ENCODE results near the gene ENPP4.

DNA sequence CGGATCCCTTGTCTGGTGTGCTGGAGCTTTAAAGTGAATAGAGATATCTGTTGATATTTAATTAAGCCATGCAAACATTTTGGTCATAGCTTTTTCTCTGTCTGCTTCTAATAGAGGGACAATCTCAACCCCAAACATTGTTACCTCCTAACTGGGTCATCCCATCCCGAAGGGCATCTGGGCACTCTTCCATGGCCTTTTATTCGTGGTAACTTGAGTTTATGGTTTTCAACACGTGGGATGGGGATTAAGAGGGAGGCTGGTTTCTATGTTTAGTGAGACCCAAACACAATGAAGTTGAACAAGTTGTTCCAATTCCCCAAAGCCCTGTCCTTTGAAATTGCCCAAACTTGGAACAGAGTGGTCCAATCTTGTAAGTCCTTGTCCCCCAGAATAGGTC is 42.4 kb downstream of the ENPP4 start:
- TF ChIP-seq, protein P1, sequence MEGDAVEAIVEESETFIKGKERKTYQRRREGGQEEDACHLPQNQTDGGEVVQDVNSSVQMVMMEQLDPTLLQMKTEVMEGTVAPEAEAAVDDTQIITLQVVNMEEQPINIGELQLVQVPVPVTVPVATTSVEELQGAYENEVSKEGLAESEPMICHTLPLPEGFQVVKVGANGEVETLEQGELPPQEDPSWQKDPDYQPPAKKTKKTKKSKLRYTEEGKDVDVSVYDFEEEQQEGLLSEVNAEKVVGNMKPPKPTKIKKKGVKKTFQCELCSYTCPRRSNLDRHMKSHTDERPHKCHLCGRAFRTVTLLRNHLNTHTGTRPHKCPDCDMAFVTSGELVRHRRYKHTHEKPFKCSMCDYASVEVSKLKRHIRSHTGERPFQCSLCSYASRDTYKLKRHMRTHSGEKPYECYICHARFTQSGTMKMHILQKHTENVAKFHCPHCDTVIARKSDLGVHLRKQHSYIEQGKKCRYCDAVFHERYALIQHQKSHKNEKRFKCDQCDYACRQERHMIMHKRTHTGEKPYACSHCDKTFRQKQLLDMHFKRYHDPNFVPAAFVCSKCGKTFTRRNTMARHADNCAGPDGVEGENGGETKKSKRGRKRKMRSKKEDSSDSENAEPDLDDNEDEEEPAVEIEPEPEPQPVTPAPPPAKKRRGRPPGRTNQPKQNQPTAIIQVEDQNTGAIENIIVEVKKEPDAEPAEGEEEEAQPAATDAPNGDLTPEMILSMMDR (IDR thresholded peaks at IDR 0.05), result no peak
- TF ChIP-seq SP1 (CRISPR knock-in tag; conservative IDR thresholded peaks at IDR 0.05) (no peak), NFYB (CRISPR knock-in tag; conservative IDR thresholded peaks at IDR 0.05; ENCODE audit: low read depth) (no peak), ELF4 (CRISPR knock-in tag; IDR thresholded peaks at IDR 0.05; ENCODE audit: low read depth) (no peak), FOXJ3 (CRISPR knock-in tag; IDR thresholded peaks at IDR 0.05; ENCODE audit: borderline replicate concordance) (no peak), NFE2L1 (CRISPR knock-in tag; IDR thresholded peaks at IDR 0.05) (no peak), TCF7 (CRISPR knock-in tag; IDR thresholded peaks at IDR 0.05; ENCODE audit: low read depth) (no peak)
- TF ChIP-seq, protein P2, sequence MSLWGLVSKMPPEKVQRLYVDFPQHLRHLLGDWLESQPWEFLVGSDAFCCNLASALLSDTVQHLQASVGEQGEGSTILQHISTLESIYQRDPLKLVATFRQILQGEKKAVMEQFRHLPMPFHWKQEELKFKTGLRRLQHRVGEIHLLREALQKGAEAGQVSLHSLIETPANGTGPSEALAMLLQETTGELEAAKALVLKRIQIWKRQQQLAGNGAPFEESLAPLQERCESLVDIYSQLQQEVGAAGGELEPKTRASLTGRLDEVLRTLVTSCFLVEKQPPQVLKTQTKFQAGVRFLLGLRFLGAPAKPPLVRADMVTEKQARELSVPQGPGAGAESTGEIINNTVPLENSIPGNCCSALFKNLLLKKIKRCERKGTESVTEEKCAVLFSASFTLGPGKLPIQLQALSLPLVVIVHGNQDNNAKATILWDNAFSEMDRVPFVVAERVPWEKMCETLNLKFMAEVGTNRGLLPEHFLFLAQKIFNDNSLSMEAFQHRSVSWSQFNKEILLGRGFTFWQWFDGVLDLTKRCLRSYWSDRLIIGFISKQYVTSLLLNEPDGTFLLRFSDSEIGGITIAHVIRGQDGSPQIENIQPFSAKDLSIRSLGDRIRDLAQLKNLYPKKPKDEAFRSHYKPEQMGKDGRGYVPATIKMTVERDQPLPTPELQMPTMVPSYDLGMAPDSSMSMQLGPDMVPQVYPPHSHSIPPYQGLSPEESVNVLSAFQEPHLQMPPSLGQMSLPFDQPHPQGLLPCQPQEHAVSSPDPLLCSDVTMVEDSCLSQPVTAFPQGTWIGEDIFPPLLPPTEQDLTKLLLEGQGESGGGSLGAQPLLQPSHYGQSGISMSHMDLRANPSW (CRISPR knock-in tag; conservative IDR thresholded peaks at IDR 0.05; ENCODE audit: low read depth), result no peak
- TF ChIP-seq, protein P3, sequence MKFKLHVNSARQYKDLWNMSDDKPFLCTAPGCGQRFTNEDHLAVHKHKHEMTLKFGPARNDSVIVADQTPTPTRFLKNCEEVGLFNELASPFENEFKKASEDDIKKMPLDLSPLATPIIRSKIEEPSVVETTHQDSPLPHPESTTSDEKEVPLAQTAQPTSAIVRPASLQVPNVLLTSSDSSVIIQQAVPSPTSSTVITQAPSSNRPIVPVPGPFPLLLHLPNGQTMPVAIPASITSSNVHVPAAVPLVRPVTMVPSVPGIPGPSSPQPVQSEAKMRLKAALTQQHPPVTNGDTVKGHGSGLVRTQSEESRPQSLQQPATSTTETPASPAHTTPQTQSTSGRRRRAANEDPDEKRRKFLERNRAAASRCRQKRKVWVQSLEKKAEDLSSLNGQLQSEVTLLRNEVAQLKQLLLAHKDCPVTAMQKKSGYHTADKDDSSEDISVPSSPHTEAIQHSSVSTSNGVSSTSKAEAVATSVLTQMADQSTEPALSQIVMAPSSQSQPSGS (CRISPR knock-in tag; IDR thresholded peaks at IDR 0.05; ENCODE audit: borderline replicate concordance, low read depth), result no peak
- TF ChIP-seq, protein P4, sequence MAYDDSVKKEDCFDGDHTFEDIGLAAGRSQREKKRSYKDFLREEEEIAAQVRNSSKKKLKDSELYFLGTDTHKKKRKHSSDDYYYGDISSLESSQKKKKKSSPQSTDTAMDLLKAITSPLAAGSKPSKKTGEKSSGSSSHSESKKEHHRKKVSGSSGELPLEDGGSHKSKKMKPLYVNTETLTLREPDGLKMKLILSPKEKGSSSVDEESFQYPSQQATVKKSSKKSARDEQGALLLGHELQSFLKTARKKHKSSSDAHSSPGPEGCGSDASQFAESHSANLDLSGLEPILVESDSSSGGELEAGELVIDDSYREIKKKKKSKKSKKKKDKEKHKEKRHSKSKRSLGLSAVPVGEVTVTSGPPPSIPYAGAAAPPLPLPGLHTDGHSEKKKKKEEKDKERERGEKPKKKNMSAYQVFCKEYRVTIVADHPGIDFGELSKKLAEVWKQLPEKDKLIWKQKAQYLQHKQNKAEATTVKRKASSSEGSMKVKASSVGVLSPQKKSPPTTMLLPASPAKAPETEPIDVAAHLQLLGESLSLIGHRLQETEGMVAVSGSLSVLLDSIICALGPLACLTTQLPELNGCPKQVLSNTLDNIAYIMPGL (CRISPR knock-in tag; IDR thresholded peaks at IDR 0.05), result no peak
- TF ChIP-seq, protein P5, sequence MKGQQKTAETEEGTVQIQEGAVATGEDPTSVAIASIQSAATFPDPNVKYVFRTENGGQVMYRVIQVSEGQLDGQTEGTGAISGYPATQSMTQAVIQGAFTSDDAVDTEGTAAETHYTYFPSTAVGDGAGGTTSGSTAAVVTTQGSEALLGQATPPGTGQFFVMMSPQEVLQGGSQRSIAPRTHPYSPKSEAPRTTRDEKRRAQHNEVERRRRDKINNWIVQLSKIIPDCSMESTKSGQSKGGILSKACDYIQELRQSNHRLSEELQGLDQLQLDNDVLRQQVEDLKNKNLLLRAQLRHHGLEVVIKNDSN (CRISPR knock-in tag; IDR thresholded peaks at IDR 0.05), result no peak
- TF ChIP-seq, protein P6, sequence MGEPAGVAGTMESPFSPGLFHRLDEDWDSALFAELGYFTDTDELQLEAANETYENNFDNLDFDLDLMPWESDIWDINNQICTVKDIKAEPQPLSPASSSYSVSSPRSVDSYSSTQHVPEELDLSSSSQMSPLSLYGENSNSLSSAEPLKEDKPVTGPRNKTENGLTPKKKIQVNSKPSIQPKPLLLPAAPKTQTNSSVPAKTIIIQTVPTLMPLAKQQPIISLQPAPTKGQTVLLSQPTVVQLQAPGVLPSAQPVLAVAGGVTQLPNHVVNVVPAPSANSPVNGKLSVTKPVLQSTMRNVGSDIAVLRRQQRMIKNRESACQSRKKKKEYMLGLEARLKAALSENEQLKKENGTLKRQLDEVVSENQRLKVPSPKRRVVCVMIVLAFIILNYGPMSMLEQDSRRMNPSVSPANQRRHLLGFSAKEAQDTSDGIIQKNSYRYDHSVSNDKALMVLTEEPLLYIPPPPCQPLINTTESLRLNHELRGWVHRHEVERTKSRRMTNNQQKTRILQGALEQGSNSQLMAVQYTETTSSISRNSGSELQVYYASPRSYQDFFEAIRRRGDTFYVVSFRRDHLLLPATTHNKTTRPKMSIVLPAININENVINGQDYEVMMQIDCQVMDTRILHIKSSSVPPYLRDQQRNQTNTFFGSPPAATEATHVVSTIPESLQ (CRISPR knock-in tag; IDR thresholded peaks at IDR 0.05), result no peak

Measured in WTC11 (cell line).